GM12878 (cell line): Measurements from ENCODE around the gene NEO1. TPM values are rescaled to one million over a fixed set of nuclear protein-coding genes. Genes with fewer than 3 reads are reported as not detected.

Experiments used
- ATAC-seq: fragments of 200-7000 bp; cut with Tn5 transposase; 3 replicates; pipeline ENCODE4 v1.9.1; 2020; ENCODE audit warnings: mild to moderate bottlenecking, moderate library complexity
- BruUV-seq: library from RNA; stranded (reverse); fragments of 400-500 nt; replicated peaks from 2 replicates; lab custom pipeline; 2021; lab: Mats Ljungman, UMichigan
- CTCF ChIA-PET: fragments of 300-600 bp; sonication (Branson Sonifier 250); formaldehyde crosslinking; extraction: SDS; loops from one replicate; lab custom pipeline; 2021; ENCODE audit warnings: inconsistent platforms; lab: Yijun Ruan, JAX
- POLR2A ChIA-PET: fragments of 350-600 bp; formaldehyde crosslinking; extraction: SDS; loops from one replicate; lab custom pipeline; 2021; ENCODE audit warnings: inconsistent platforms; lab: Charles Lee
- RAD21 ChIA-PET: fragments of 300-600 bp; sonication (Branson Sonifier 250); formaldehyde crosslinking; loops from one replicate; lab custom pipeline; 2023; ENCODE audit warnings: antibody characterized with exemption; ENCODE audit not compliant: unreplicated experiment; lab: Charles Lee
- SMC1A ChIA-PET: fragments of 300-600 bp; sonication (Branson Sonifier 250); formaldehyde crosslinking; loops from one replicate; lab custom pipeline; 2023; ENCODE audit not compliant: unreplicated experiment, uncharacterized antibody; lab: Charles Lee
- DNase-seq: peaks from one replicate; pipeline ENCODE4 v3.0.0-alpha.2; 2011; ENCODE audit warnings: low read depth, low spot score
- FAIRE-seq: peaks from 3 replicates; lab custom pipeline; 2011; peaks lifted over from hg19 to GRCh38; lab: Jason Lieb, UNC
- H2AFZ ChIP-seq: 2 replicates; pipeline ENCODE4 v1.6.0; 2011; ENCODE audit warnings: low read depth, low read length, control low read depth; ENCODE audit not compliant: control insufficient read depth
- H3K27ac ChIP-seq: 2 replicates; pipeline ENCODE4 v1.5.1; 2011; ENCODE audit warnings: control low read depth; ENCODE audit not compliant: control insufficient read depth, insufficient read depth
- H3K27me3 ChIP-seq, 2 experiments: replicated peaks in 1 of 2; 2 replicates each; pipeline versions ENCODE4 v1.6.0 to v1.6.1; 2011; ENCODE audit warnings: low read length in 1 of 2; ENCODE audit not compliant: control insufficient read depth in 2 of 2, insufficient read depth in 2 of 2
- H3K36me3 ChIP-seq, 2 experiments: 2 replicates each; pipeline ENCODE4 v1.5.1; 2011; ENCODE audit warnings: low read length in 1 of 2; ENCODE audit not compliant: control insufficient read depth in 2 of 2, insufficient read depth in 2 of 2
- H3K4me1 ChIP-seq: 2 replicates; pipeline ENCODE4 v1.6.1; 2011; ENCODE audit warnings: mild to moderate bottlenecking, low read length, moderate library complexity, mixed read lengths; ENCODE audit not compliant: control insufficient read depth, insufficient read depth
- H3K4me2 ChIP-seq: 2 replicates; pipeline ENCODE4 v1.6.0; 2011; ENCODE audit warnings: control low read depth; ENCODE audit not compliant: control insufficient read depth, insufficient read depth
- H3K4me3 ChIP-seq: fragments of 200-600 bp; sonication (generic); 2 replicates; pipeline ENCODE4 v1.5.1; 2016
- H3K79me2 ChIP-seq: 2 replicates; pipeline ENCODE4 v1.6.0; 2011; ENCODE audit warnings: low read length; ENCODE audit not compliant: control insufficient read depth, insufficient read depth
- H3K9ac ChIP-seq: 2 replicates; pipeline ENCODE4 v1.8.0; 2011; ENCODE audit warnings: low read length, control low read depth, mixed read lengths; ENCODE audit not compliant: control insufficient read depth, insufficient read depth
- H3K9me3 ChIP-seq: replicated peaks from 3 replicates; pipeline ENCODE4 v1.5.1; 2011; ENCODE audit warnings: mild to moderate bottlenecking, low read length; ENCODE audit not compliant: control insufficient read depth, insufficient read depth
- H4K20me1 ChIP-seq: 2 replicates; pipeline ENCODE4 v1.6.0; 2011; ENCODE audit not compliant: control insufficient read depth, insufficient read depth
- BACH1 ChIP-seq: fragments of 450-650 bp; IDR thresholded peaks from 2 replicates; pipeline ENCODE4 v1.6.1; 2017; ENCODE audit warnings: mild to moderate bottlenecking, borderline replicate concordance
- CBX3 ChIP-seq: fragments of 200-600 bp; sonication (generic); IDR thresholded peaks from 2 replicates; pipeline ENCODE4 v1.6.1; 2016; ENCODE audit warnings: low read depth, borderline replicate concordance
- CHD4 ChIP-seq: fragments of 200-600 bp; sonication (generic); IDR thresholded peaks from 2 replicates; pipeline ENCODE4 v1.6.1; 2016; ENCODE audit warnings: mild to moderate bottlenecking
- MAX ChIP-seq: IDR thresholded peaks from 2 replicates; pipeline ENCODE4 v1.6.1; 2012; ENCODE audit warnings: low read depth, low read length, improper control_type of control experiment
- POLR2AphosphoS5 ChIP-seq: IDR thresholded peaks from 2 replicates; pipeline ENCODE4 v1.6.1; 2011; ENCODE audit warnings: mild to moderate bottlenecking, low read length, inconsistent platforms
- POU2F2 ChIP-seq: IDR thresholded peaks from 3 replicates; pipeline ENCODE4 v1.6.1; 2011; ENCODE audit warnings: low read depth, mild to moderate bottlenecking, low read length, borderline replicate concordance
- PRDM15 ChIP-seq: fragments of 450-650 bp; formaldehyde crosslinking; IDR thresholded peaks from 2 replicates; pipeline ENCODE4 v1.4.0; 2020; ENCODE audit warnings: mild to moderate bottlenecking, moderate library complexity
- RB1 ChIP-seq: fragments of 450-650 bp; formaldehyde crosslinking; IDR thresholded peaks from 2 replicates; pipeline ENCODE4 v1.6.1; 2017; ENCODE audit warnings: mild to moderate bottlenecking, borderline replicate concordance
- RBBP5 ChIP-seq: fragments of 200-600 bp; sonication (generic); conservative IDR thresholded peaks from 2 replicates; pipeline ENCODE4 v1.6.1; 2016
- TARDBP ChIP-seq: IDR thresholded peaks from 2 replicates; pipeline ENCODE4 v1.6.1; 2016; ENCODE audit warnings: borderline replicate concordance
- TCF7 ChIP-seq: IDR thresholded peaks from 2 replicates; pipeline ENCODE4 v1.6.1; 2014; ENCODE audit warnings: antibody characterized with exemption, borderline replicate concordance
- YBX1 ChIP-seq: fragments of 450-650 bp; IDR thresholded peaks from 2 replicates; pipeline ENCODE4 v1.6.1; 2016; ENCODE audit warnings: antibody characterized with exemption
- ZNF217 ChIP-seq: fragments of 450-650 bp; IDR thresholded peaks from 2 replicates; pipeline ENCODE4 v1.6.1; 2017; ENCODE audit warnings: antibody characterized with exemption, mild to moderate bottlenecking
- ZNF274 ChIP-seq: IDR thresholded peaks from one replicate; pipeline ENCODE4 v1.8.0; 2011; ENCODE audit not compliant: insufficient read length, insufficient read depth
- WGBS: methylation state at CpG from one replicate; pipeline ENCODE4 v1.1.6; 2016; ENCODE audit warnings: low lambda C conversion rate; ENCODE audit not compliant: insufficient replicate concordance, insufficient coverage; ENCODE audit errors: missing lambda C conversion rate; 5-methylcytosine and 5-hydroxymethylcytosine counted together
- in situ Hi-C: fragments of 300-500 bp; cut with MboI; formaldehyde crosslinking; loops from 9 replicates; pipeline ENCODE4 v1.14.3; 2018; ENCODE audit warnings: mixed read lengths
- intact Hi-C: fragments of 100-400 bp; cut with micrococcal nuclease; formaldehyde crosslinking; loops from one replicate; pipeline ENCODE4 v1.14.2; 2022; ENCODE audit not compliant: unreplicated experiment
- polyA plus RNA-seq, 11 experiments: library from polyadenylated mRNA; depleted of rRNA in 4 of 11; unstranded in 6 of 11; stranded (reverse) in 5 of 11; fragments of >200 nt; fragmentation: Nextera tagmentation in 4 of 11; fragmentation: Illumina TruSeq in 1 of 11; extraction: Ambion mirVana in 4 of 11; extraction: Trizol in 1 of 11; gene quantifications; 1 replicate in 1 of 11; 2 replicates in 10 of 11; pipeline versions ENCODE4 v1.2.1 to v1.2.3, GENCODE V29; 2011 to 2016; ENCODE audit warnings: inconsistent platforms in 2 of 11, missing spikeins in 2 of 11, low read depth in 1 of 11
- total RNA-seq, 4 experiments: library from RNA; depleted of rRNA in 3 of 4; stranded (reverse); fragments of >200 nt in 3 of 4; fragmentation: Illumina TruSeq in 1 of 4; extraction: Trizol in 1 of 4; gene quantifications; 2 replicates each; pipeline versions ENCODE4 v1.2.1 to v1.2.3, GENCODE V29; 2013 to 2021

Gene NEO1
- total and polyA plus RNA-seq, 10 of the 15 experiments (the other 5 are each of a cell fraction or from before 2014, with no cell fraction given), result 0.03 to 2.0 (median 0.32) TPM

GRCh38 chr15:73116164-73116563 is 63.9 kb downstream of the NEO1 start (continued):
- TF ChIP-seq PRDM15 (CRISPR knock-in tag) (no peak), ZNF217 (no peak), YBX1 (no peak), MAX (no peak), RBBP5 (no peak), RB1 (no peak), CHD4 (no peak), POU2F2 (no peak), TARDBP (no peak), ZNF274 (no peak)

GRCh38 chr15:73118055-73118454 is 65.8 kb downstream of the NEO1 start:
- in situ Hi-C loops, result no loop called here
- Histone ChIP-seq H3K27ac (no peak overlapping the region), H3K36me3 (no peaks in the 10 kb centered on the region), H3K79me2 (no peaks in the 10 kb centered on the region), H3K4me2 (no peak overlapping the region), H3K9me3 (no peaks in the 10 kb centered on the region), H3K4me1 (no peaks in the 10 kb centered on the region), H3K9ac (no peak overlapping the region), H2AFZ (no peak overlapping the region), H4K20me1 (no peaks in the 10 kb centered on the region), H3K4me3 (no peak overlapping the region), H3K27me3 (no peaks in the 10 kb centered on the region)
- intact Hi-C loops, result no loop called here
- ChIA-PET POLR2A (no interaction called here), RAD21 (no interaction called here), SMC1A (no interaction called here), CTCF (no interaction called here)
- no TSS peak for BruUV-seq
- no peak for FAIRE-seq
- ATAC-seq, result no peak
- TF ChIP-seq TCF7 (no peak), PRDM15 (CRISPR knock-in tag) (no peak), BACH1 (no peak), CBX3 (no peak), POLR2AphosphoS5 (no peak)
- 5% methylated on average over 3 of the region's 3 CpGs for WGBS
- no peak for DNase-seq
